Thymus (tissue), 11 donors: ENCODE results near the gene PNMA8A. TPM values are rescaled to one million over a fixed set of nuclear protein-coding genes. Genes with fewer than 3 reads are reported as not detected.
A peak's percentile ranks its signal among the peaks of the same experiment; 100 is the strongest.

Experiments
- DNase-seq, 9 donors: peaks; one replicate each; pipeline ENCODE4 v3.0.0-alpha.2; 2013; ENCODE audit warnings: low spot score in 9 of 9, low read depth in 6 of 9, missing footprints in 1 of 9
- H3K27ac ChIP-seq, 2 donors: one replicate each; pipeline ENCODE4 v1.5.1; 2013; ENCODE audit warnings: control low read depth in 1 of 2, low read depth in 1 of 2, low read length in 1 of 2, mild to moderate bottlenecking in 1 of 2, moderate library complexity in 1 of 2
- H3K27me3 ChIP-seq, 2 donors: one replicate each; pipeline ENCODE4 v1.5.1; 2013; ENCODE audit warnings: low read length in 1 of 2; ENCODE audit not compliant: control insufficient read depth in 2 of 2, insufficient read depth in 1 of 2
- H3K36me3 ChIP-seq, 2 donors: one replicate each; pipeline ENCODE4 v1.5.1; 2013; ENCODE audit warnings: low read length in 1 of 2, mild to moderate bottlenecking in 1 of 2, moderate library complexity in 1 of 2; ENCODE audit not compliant: control insufficient read depth in 2 of 2, insufficient read depth in 2 of 2
- H3K4me1 ChIP-seq, 2 donors: one replicate each; pipeline ENCODE4 v1.5.1; 2013; ENCODE audit warnings: low read length in 2 of 2; ENCODE audit not compliant: control insufficient read depth in 2 of 2, insufficient read depth in 2 of 2
- H3K4me3 ChIP-seq, 2 donors: one replicate each; pipeline ENCODE4 v1.5.1; 2013; ENCODE audit warnings: low read length in 2 of 2, control low read depth in 1 of 2, mild to moderate bottlenecking in 1 of 2
- H3K9me3 ChIP-seq, 2 donors: one replicate each; pipeline ENCODE4 v1.5.1; 2013; ENCODE audit warnings: low read length in 1 of 2, mild to moderate bottlenecking in 1 of 2; ENCODE audit not compliant: control insufficient read depth in 2 of 2, insufficient read depth in 1 of 2
- WGBS: extraction: QIAGEN DNeasy Blood & Tissue Kit; methylation state at CpG from one replicate; pipeline ENCODE4 v1.1.7; 2013; 5-methylcytosine and 5-hydroxymethylcytosine counted together
- polyA plus RNA-seq: library from polyadenylated mRNA; stranded (reverse); fragments of 200-250 nt; gene quantifications from one replicate; pipeline ENCODE4 v1.2.3, GENCODE V29; 2013
- total RNA-seq: library from RNA; stranded (reverse); fragments of 120-200 nt; gene quantifications from one replicate; pipeline ENCODE4 v1.2.4, GENCODE V29; 2013
- donor health status: healthy.

PNMA8A gene
- total and polyA plus RNA-seq, 2 donors: 9.7 to 45.4 TPM

DNA sequence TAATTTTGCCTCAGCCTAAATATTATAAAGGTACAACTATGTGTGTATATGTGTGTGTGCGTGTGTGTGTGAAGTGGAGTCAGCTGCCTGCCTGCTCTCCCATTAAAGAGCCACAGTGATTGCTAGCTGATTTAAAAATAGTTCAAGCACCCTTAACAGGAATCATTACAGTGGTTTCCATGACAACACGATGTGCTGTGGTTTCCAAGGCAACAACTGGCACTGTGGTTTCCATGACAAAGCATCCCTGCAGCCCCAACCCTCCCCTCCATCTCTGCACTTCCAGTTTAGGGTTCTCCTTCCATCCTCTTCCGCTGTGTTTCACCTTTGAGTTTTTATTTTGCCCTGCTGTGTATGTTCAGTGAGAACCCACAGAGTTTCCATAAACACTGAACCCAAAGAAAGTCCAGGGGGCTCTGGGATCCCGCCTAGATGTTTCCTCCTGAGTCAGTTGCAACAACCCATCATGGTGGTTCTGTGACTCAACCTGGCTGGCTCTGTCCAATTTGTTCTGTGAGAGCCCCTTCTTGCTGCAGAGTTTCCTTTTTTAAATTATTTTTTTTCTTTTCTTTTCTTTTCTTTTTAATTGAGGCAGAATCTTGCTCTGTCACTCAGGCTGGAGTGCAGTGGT, 7.1 kb upstream of the PNMA8A start:
- H3K4me1 ChIP-seq: no peaks in the 10 kb centered on the region
- peaks cover 0 to 37% of the 10 kb centered on the region in 2 donors for H3K27me3 ChIP-seq
- 48% methylated on average over 4 of the region's 4 CpGs for WGBS
- DNase-seq: peak in 1 of 9 donors; percentile 40
- H3K4me3 ChIP-seq: no peak overlapping the region
- H3K36me3 ChIP-seq: no peaks in the 10 kb centered on the region
- H3K27ac ChIP-seq: no peak overlapping the region
- no peaks in the 10 kb centered on the region for H3K9me3 ChIP-seq

DNA sequence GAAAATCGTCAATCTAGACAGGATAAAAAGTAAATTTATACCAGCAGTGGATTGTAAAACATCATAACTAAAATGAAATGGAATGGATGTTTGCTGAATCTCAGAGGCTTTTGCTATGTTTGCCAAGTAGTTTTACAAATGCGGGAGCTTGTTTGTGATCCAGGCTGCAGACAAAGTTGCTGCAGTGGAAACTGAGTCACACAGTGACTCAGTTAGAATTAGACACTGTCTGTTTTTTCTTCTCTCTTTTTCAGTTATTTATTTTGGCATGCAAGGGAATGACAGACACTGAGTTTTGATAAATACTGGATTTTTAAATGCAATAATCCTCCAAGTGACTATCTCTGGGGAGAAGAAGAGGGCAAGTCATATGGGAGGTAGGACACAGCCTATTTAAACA, 4.6 kb upstream of the PNMA8A start:
- no peak for DNase-seq
- H3K27me3 ChIP-seq: peaks cover 4 to 45% of the 10 kb centered on the region in 2 donors
- no peaks in the 10 kb centered on the region for H3K9me3 ChIP-seq
- 86% methylated on average over 2 of the region's 2 CpGs for WGBS
- no peaks in the 10 kb centered on the region for H3K36me3 ChIP-seq
- peaks cover 2 to 6% of the 10 kb centered on the region in 2 donors for H3K4me1 ChIP-seq
- H3K4me3 ChIP-seq: no peak overlapping the region
- no peak overlapping the region for H3K27ac ChIP-seq

DNA sequence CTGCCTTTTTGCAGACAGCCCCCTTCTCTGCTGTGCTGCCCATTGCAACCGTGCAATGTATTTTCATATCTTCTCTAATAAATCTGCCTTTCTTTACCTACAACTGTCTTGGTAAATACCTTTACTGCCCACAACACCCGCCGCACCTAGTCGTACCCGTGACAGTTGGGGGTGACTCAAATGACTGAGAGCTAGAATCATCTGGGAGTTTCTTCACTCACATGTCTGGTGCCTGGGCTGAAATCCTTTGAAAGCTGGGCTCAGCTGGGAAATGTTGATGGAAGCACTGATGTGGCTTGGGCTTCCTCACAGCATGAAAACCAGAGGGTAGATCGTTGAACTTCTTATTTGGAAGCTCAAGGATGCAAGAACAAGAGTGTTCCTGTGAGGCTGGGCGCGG, 2.8 kb upstream of the PNMA8A start:
- 90% methylated on average over 8 of the region's 8 CpGs for WGBS
- H3K4me3 ChIP-seq: no peak overlapping the region
- H3K4me1 ChIP-seq: peaks cover 2 to 8% of the 10 kb centered on the region in 2 donors
- no peak for DNase-seq
- peaks cover 4 to 50% of the 10 kb centered on the region in 2 donors for H3K27me3 ChIP-seq
- no peaks in the 10 kb centered on the region for H3K36me3 ChIP-seq
- no peak overlapping the region for H3K27ac ChIP-seq
- H3K9me3 ChIP-seq: no peaks in the 10 kb centered on the region

DNA sequence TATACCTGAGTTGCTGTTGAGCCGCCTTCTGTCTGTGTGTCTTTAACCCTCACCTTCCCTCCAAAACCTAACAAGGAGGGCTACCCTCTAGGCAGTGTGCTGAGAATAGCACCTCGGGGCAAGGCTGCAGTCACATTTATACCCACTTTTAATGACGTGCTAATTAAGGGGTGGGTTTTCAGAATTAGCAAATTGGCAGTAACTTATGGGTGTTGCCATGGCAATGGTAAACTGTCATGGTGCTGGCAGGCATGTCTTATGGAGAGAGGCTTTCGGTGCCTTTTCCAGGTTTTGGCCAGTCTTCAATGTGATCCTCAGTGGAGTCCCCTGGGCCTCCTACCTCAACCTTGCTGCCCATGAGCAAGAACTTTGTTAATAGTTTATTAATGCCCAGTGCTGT, 1.2 kb upstream of the PNMA8A start:
- H3K27me3 ChIP-seq: peaks cover 4 to 50% of the 10 kb centered on the region in 2 donors
- no peak for DNase-seq
- H3K9me3 ChIP-seq: no peaks in the 10 kb centered on the region
- WGBS: 92% methylated on average over 4 of the region's 4 CpGs
- no peak overlapping the region for H3K4me3 ChIP-seq
- peaks cover 2 to 8% of the 10 kb centered on the region in 2 donors for H3K4me1 ChIP-seq
- no peaks in the 10 kb centered on the region for H3K36me3 ChIP-seq
- no peak overlapping the region for H3K27ac ChIP-seq

DNA sequence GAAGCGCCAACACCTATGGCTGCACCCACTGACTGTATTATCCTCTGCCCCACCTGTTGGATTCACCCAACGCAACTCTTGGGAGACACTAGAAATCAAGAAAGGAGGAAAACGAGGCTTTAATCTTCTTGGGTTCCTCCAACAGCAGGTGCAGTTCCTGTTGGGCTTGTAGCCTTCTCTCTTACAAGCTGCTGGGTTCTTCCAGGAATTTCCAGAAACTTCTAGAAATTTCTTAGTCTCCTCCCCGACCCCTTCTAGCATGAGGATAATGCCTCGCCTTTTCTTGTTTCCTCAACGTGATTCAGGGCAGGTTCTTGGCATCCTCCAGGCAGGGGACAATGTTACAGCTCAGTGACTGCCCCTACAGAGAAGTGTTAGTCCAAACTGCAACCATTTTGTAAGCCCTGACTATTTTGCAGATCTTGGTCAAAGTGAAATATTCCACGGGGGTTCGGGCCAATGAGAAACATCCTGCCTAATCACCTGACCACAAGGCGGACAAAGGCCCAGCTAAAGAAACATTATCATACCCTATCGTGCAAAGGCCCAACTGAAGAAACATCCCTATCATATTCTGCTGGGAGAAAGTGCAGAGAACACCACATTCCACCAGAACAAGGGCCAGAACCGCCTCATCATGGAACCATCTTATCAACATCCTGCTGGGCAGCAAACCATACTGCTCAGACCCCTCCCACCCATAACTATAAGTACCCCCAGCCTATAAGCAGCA, 614 bp upstream of the PNMA8A start:
- H3K4me3 ChIP-seq: peak overlapping the region; percentile 40 to 47
- no peak for DNase-seq
- peaks cover 4 to 50% of the 10 kb centered on the region in 2 donors for H3K27me3 ChIP-seq
- WGBS: 56% methylated on average over 11 of the region's 11 CpGs
- no peaks in the 10 kb centered on the region for H3K36me3 ChIP-seq
- H3K27ac ChIP-seq: peak overlapping the region; percentile 25 to 66
- peaks cover 2 to 8% of the 10 kb centered on the region in 2 donors for H3K4me1 ChIP-seq
- H3K9me3 ChIP-seq: no peaks in the 10 kb centered on the region

DNA sequence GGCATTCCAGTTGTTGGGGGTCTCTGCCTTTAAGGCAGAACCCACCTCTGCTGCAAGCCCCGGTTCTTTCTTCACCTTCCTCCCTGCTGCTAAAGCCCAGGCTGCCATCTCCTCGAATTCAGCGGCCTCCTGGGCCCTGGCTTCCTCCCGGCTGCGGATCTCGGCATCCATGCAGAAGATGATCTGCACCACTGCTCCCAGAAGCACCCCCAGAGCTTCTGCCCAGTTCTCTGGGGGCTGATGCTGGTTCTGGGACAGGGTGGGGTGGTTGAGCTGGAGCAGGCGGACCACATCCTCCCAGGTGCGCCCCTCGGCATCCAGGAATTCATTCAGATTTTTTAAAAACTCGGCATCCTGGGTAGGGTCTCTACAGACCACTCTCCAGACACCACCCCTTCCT, 987 bp downstream of the PNMA8A start:
- Histone ChIP-seq H3K36me3 (no peaks in the 10 kb centered on the region), H3K27ac (no peak overlapping the region), H3K27me3 (peaks cover 4 to 48% of the 10 kb centered on the region in 2 donors), H3K4me3 (no peak overlapping the region), H3K9me3 (no peaks in the 10 kb centered on the region), H3K4me1 (peaks cover 2 to 8% of the 10 kb centered on the region in 2 donors)
- 85% methylated on average over 10 of the region's 10 CpGs for WGBS
- DNase-seq: no peak

DNA sequence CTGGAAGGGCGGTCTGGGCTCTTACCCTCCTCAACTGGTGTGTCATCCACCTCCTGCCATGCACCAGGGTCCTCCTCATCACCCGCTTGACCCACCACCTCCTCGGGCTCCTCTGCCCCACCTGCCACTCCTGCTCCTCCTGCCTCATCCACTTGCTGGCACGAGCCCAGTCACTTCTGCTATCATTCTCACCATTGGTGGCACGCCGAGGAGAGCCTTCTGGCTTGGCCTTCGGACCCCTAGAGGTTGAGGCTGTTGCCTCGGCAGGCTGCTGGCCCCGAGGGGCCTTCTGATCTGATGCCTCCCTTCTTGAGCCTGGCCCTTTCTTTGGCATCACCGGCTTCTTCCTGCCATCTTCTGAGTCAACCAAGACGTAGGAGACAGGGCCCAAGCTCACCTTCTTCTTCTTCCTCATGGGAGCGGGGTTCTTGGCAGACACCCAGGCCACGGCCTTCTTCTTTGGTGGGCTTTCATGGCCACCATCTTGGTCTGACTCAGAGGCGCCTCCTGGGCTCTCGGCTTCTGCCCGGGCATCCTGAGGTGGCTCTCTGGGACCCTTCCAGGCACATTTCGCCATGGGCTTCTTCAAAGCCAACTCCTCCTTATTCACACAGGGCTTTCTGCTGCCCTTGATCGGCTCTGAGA, 1.7 kb downstream of the PNMA8A start:
- 97% methylated on average over 18 of the region's 18 CpGs for WGBS
- Histone ChIP-seq H3K27me3 (peaks cover 4 to 44% of the 10 kb centered on the region in 2 donors), H3K9me3 (no peaks in the 10 kb centered on the region), H3K4me3 (no peak overlapping the region), H3K36me3 (no peaks in the 10 kb centered on the region), H3K4me1 (peaks cover 2 to 8% of the 10 kb centered on the region in 2 donors), H3K27ac (no peak overlapping the region)
- DNase-seq: no peak

DNA sequence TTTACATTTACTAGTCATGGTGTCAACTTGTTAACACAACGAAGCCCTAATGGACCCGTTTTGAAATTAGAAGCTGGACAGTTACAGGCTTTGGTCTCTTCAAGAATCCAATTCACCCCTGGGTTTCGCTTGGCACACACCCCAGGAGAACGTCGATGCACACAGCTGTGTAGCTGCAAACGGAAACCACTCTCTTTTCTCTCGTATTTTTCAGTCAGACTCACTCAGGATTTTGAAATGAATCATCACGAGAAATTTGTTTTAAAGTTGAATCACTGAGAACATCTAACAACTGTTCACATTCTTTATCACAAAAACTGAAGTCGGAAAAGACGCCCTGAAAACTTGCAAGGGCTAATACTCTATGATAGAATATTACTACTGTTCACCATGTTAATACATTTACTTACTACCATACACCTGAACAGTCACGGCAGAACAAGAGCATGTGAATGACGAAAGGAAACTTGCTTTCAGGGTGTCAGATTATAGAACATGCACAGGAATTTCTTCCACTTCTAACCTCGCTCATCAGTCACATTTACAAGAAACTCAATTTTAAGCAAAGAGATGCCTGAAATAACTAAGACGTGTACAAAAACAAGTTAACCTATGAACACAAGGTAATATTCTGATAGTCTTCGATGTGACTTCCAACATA, 4.7 kb downstream of the PNMA8A start:
- peaks cover under 1 to 5% of the 10 kb centered on the region in 2 donors for H3K4me1 ChIP-seq
- WGBS: 91% methylated on average over 15 of the region's 15 CpGs
- peaks cover under 1 to 19% of the 10 kb centered on the region in 2 donors for H3K27me3 ChIP-seq
- H3K4me3 ChIP-seq: no peak overlapping the region
- peak overlapping the region in 1 of 2 donors; percentile 57 for H3K27ac ChIP-seq
- no peak for DNase-seq
- no peaks in the 10 kb centered on the region for H3K36me3 ChIP-seq
- no peaks in the 10 kb centered on the region for H3K9me3 ChIP-seq

DNA sequence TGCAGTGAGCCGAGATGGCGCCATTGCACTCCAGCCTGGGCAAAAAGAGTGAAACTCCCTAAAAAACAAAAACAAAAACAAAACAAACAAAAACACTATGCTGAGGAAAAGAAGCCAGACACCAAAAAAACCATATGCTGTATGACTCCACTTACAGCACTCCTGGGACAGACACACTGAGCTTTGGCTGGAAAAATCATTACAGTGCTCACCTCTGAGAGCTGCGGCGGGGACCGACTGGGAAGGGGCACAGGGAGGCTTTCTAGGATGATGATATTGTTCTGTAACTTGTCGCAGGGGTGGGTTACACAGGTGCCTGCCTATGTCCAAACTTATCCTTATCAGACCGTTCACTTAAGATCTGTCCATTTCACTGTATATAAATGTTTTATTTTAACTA, 7.8 kb downstream of the PNMA8A start:
- H3K27ac ChIP-seq: no peak overlapping the region
- no peaks in the 10 kb centered on the region for H3K4me1 ChIP-seq
- no peaks in the 10 kb centered on the region for H3K9me3 ChIP-seq
- H3K36me3 ChIP-seq: no peaks in the 10 kb centered on the region
- no peaks in the 10 kb centered on the region for H3K27me3 ChIP-seq
- no peak overlapping the region for H3K4me3 ChIP-seq
- DNase-seq: no peak
- WGBS: 98% methylated on average over 7 of the region's 7 CpGs
